Measurements from ENCODE around the gene CNNM4. TPM values are rescaled to one million over a fixed set of nuclear protein-coding genes. Genes with fewer than 3 reads are reported as not detected.

Gene CNNM4
- polyA plus RNA-seq, 1 donor = 17.9 TPM

- Histone ChIP-seq H3K9me3 (ENCODE audit: control insufficient read depth, low read depth, low read length) (no peaks in the 10 kb centered on the region), H3K27ac (ENCODE audit: low read length) (no peak overlapping the region), H3K27me3 (ENCODE audit: control insufficient read depth, insufficient read depth, low read length) (no peaks in the 10 kb centered on the region), H3K36me3 (ENCODE audit: control insufficient read depth, insufficient read depth, low read length) (peaks cover 39% of the 10 kb centered on the region), H3K4me3 (ENCODE audit: low read length) (peak overlapping the region; percentile 61), H3K4me1 (ENCODE audit: control insufficient read depth, insufficient read depth, low read length) (peaks cover 18% of the 10 kb centered on the region)
- no CpG with 5 or more reads among the region's 11 CpGs for WGBS (ENCODE audit: insufficient coverage, low lambda C conversion rate)
- no peak for DNase-seq
Measured at GRCh38 chr2:96859099-96859649, 98.5 kb downstream of the CNNM4 start.

GRCh38 chr2:96859681-96860064 lies 99.0 kb downstream of the CNNM4 start:
- H3K4me1 ChIP-seq (ENCODE audit: control insufficient read depth, insufficient read depth, low read length) = peaks cover 18% of the 10 kb centered on the region
- H3K27ac ChIP-seq (ENCODE audit: low read length) = no peak overlapping the region
- no peak for DNase-seq
- H3K36me3 ChIP-seq (ENCODE audit: control insufficient read depth, insufficient read depth, low read length) = peaks cover 41% of the 10 kb centered on the region
- H3K9me3 ChIP-seq (ENCODE audit: control insufficient read depth, low read depth, low read length) = no peaks in the 10 kb centered on the region
- no peaks in the 10 kb centered on the region for H3K27me3 ChIP-seq (ENCODE audit: control insufficient read depth, insufficient read depth, low read length)
- no peak overlapping the region for H3K4me3 ChIP-seq (ENCODE audit: low read length)
- WGBS (ENCODE audit: insufficient coverage, low lambda C conversion rate) = no CpG with 5 or more reads among the region's 4 CpGs

GRCh38 chr2:96860065-96861029 lies 99.6 kb downstream of the CNNM4 start:
- Histone ChIP-seq H3K27me3 (ENCODE audit: control insufficient read depth, insufficient read depth, low read length) (no peaks in the 10 kb centered on the region), H3K4me3 (ENCODE audit: low read length) (no peak overlapping the region), H3K27ac (ENCODE audit: low read length) (no peak overlapping the region), H3K36me3 (ENCODE audit: control insufficient read depth, insufficient read depth, low read length) (peaks cover 48% of the 10 kb centered on the region), H3K4me1 (ENCODE audit: control insufficient read depth, insufficient read depth, low read length) (peaks cover 18% of the 10 kb centered on the region), H3K9me3 (ENCODE audit: control insufficient read depth, low read depth, low read length) (no peaks in the 10 kb centered on the region)
- DNase-seq = no peak
- no CpG with 5 or more reads among the region's 38 CpGs for WGBS (ENCODE audit: insufficient coverage, low lambda C conversion rate)

- Histone ChIP-seq H3K36me3 (ENCODE audit: control insufficient read depth, insufficient read depth, low read length) (peaks cover 55% of the 10 kb centered on the region), H3K27me3 (ENCODE audit: control insufficient read depth, insufficient read depth, low read length) (no peaks in the 10 kb centered on the region), H3K4me3 (ENCODE audit: low read length) (no peak overlapping the region), H3K27ac (ENCODE audit: low read length) (no peak overlapping the region), H3K4me1 (ENCODE audit: control insufficient read depth, insufficient read depth, low read length) (peaks cover 19% of the 10 kb centered on the region), H3K9me3 (ENCODE audit: control insufficient read depth, low read depth, low read length) (no peaks in the 10 kb centered on the region)
- WGBS (ENCODE audit: insufficient coverage, low lambda C conversion rate) = no CpG with 5 or more reads among the region's 17 CpGs
- DNase-seq = no peak
Measured at GRCh38 chr2:96861074-96861473, 100.4 kb downstream of the CNNM4 start.

Other genes with a start within 250 kb of the CNNM4 start
- gene ARID5A, start 224.2 kb upstream of the CNNM4 start, polyA plus RNA-seq = 7.5 TPM
- gene KANSL3, start 122.6 kb upstream of the CNNM4 start, polyA plus RNA-seq = 41.6 TPM
- 1.2 TPM for gene FER1L5, start 118.1 kb upstream of the CNNM4 start, polyA plus RNA-seq
- gene LMAN2L, start 20.8 kb upstream of the CNNM4 start, polyA plus RNA-seq = 30.0 TPM
- 35.0 TPM for gene CNNM3, start 55.4 kb downstream of the CNNM4 start, polyA plus RNA-seq
- 4.2 TPM for gene ANKRD23, start 83.1 kb downstream of the CNNM4 start, polyA plus RNA-seq
- 9.6 TPM for gene ANKRD39, start 97.1 kb downstream of the CNNM4 start, polyA plus RNA-seq
- gene SEMA4C, start 109.2 kb downstream of the CNNM4 start, polyA plus RNA-seq = 28.2 TPM
- 0.58 TPM for gene FAM178B, start 225.7 kb downstream of the CNNM4 start, polyA plus RNA-seq

Measured in large intestine (tissue), 3 donors.